Chondrocyte (in vitro differentiated cells): ENCODE results near the gene KIF26B. TPM values are rescaled to one million over a fixed set of nuclear protein-coding genes. Genes with fewer than 3 reads are reported as not detected.

Experiments
- DNase-seq: peaks from one replicate; pipeline ENCODE4 v3.0.0; 2021; ENCODE audit warnings: mixed read lengths, low spot score
- H3K27ac Mint-ChIP-seq: one replicate; pipeline ENCODE4 v1.8.0; 2021; ENCODE audit warnings: mild to moderate bottlenecking, moderate library complexity, mixed read lengths; ENCODE audit not compliant: unreplicated experiment
- H3K27me3 Mint-ChIP-seq: 2 replicates; pipeline ENCODE4 v1.8.0; 2021; ENCODE audit warnings: low read depth, mixed read lengths
- H3K36me3 Mint-ChIP-seq: 2 replicates; pipeline ENCODE4 v1.8.0; 2021; ENCODE audit warnings: low read depth, mixed read lengths
- H3K4me1 Mint-ChIP-seq: 2 replicates; pipeline ENCODE4 v1.8.0; 2021; ENCODE audit warnings: low read depth, mild to moderate bottlenecking, mixed read lengths
- H3K4me3 Mint-ChIP-seq: one replicate; pipeline ENCODE4 v1.8.0; 2021; ENCODE audit warnings: mild to moderate bottlenecking, moderate library complexity, mixed read lengths; ENCODE audit not compliant: unreplicated experiment
- H3K9me3 Mint-ChIP-seq: 2 replicates; pipeline ENCODE4 v1.8.0; 2021; ENCODE audit warnings: low read depth, mixed read lengths
- CTCF ChIP-seq: fragments of 200-600 bp; sonication (generic); IDR thresholded peaks from 2 replicates; pipeline ENCODE4 v1.5.0; 2021; ENCODE audit warnings: antibody characterized with exemption, mild to moderate bottlenecking, moderate library complexity
- total RNA-seq: library from RNA; stranded (reverse); gene quantifications from 3 replicates; pipeline ENCODE4 v1.2.1, GENCODE V29; 2021

Gene KIF26B
- total RNA-seq, 1 donor from 2014 or later, result 47.0 TPM

GRCh38 chr1:245279346-245279745 is 124.6 kb downstream of the KIF26B start:
- peaks cover 7% of the 10 kb centered on the region for H3K36me3 Mint-ChIP-seq
- H3K27ac Mint-ChIP-seq, result no peak overlapping the region
- no peak overlapping the region for H3K4me3 Mint-ChIP-seq
- no peak for DNase-seq
- H3K9me3 Mint-ChIP-seq, result peaks cover 7% of the 10 kb centered on the region
- H3K27me3 Mint-ChIP-seq, result no peaks in the 10 kb centered on the region
- no peak for TF ChIP-seq CTCF
- H3K4me1 Mint-ChIP-seq, result peaks cover 5% of the 10 kb centered on the region

DNA sequence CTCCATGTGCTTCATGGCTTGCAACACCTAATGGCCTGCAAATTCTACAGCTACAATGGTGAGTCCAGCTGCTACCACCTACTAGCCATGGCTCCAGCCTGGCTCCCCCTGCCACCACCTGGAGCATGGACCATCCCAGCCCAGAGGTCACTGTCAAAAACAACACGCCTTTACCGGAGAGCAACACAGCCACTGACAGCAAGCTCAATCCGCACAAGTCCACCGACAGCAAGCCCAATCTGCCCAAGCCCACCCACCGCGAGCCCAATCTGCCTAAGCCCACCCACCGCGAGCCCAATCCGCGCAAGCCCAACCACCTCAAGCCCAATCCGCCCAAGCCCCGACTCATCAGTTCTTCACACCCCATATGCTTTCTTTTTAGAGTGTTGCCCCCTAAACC is 128.2 kb downstream of the KIF26B start:
- H3K36me3 Mint-ChIP-seq, result peaks cover 5% of the 10 kb centered on the region
- H3K4me3 Mint-ChIP-seq, result no peak overlapping the region
- peaks cover 7% of the 10 kb centered on the region for H3K9me3 Mint-ChIP-seq
- H3K27me3 Mint-ChIP-seq, result no peaks in the 10 kb centered on the region
- no peaks in the 10 kb centered on the region for H3K4me1 Mint-ChIP-seq
- no peak overlapping the region for H3K27ac Mint-ChIP-seq
- TF ChIP-seq CTCF, result no peak
- no peak for DNase-seq

DNA sequence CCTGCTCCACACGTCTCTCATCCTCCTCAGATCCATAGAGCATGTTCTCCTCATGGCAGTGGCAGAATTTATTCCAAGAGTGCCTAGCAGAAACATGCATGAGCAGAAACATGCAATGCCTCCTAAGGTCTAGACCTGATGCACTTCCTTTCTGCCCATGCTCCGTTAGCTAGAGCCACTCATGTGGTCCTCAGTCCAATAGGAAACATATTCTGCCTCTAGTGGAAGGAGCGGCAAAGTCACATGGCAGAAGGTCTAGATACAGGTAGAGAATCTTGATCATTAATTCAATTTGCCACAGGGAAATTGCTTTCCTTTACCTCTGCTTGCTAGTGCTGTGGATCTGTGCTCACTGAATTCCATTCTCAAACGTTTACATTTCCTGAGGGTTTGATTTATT is 130.4 kb downstream of the KIF26B start:
- no peaks in the 10 kb centered on the region for H3K27me3 Mint-ChIP-seq
- peaks cover 8% of the 10 kb centered on the region for H3K36me3 Mint-ChIP-seq

DNA sequence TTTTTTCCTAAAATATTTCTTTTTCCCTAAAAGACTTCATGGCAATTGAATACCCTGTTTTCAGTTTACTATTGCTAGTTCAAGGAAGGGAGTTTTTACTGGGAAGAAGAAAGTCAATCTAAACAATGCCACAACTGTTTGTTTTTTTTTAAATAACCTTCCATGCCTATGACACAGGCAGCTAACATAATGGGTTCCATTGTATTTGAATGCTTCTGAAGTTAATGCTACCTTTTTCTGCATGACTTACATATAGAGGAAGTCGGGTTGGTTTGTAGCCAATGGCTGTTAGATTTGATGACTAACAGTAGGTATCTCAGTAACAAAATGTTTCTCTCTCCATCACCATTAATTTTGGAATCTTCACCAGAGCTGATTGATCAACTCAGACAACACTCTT is 134.0 kb downstream of the KIF26B start:
- peaks cover 4% of the 10 kb centered on the region for H3K36me3 Mint-ChIP-seq
- H3K4me3 Mint-ChIP-seq, result no peak overlapping the region
- no peaks in the 10 kb centered on the region for H3K9me3 Mint-ChIP-seq
- H3K4me1 Mint-ChIP-seq, result peaks cover 14% of the 10 kb centered on the region
- no peaks in the 10 kb centered on the region for H3K27me3 Mint-ChIP-seq
- H3K27ac Mint-ChIP-seq, result no peak overlapping the region
- no peak for TF ChIP-seq CTCF
- no peak for DNase-seq

More for the DNA sequence above, 130.4 kb downstream of the KIF26B start:
- TF ChIP-seq CTCF, result no peak
- H3K4me1 Mint-ChIP-seq, result no peaks in the 10 kb centered on the region
- H3K27ac Mint-ChIP-seq, result no peak overlapping the region
- H3K9me3 Mint-ChIP-seq, result peaks cover 7% of the 10 kb centered on the region
- H3K4me3 Mint-ChIP-seq, result no peak overlapping the region
- no peak for DNase-seq

DNA sequence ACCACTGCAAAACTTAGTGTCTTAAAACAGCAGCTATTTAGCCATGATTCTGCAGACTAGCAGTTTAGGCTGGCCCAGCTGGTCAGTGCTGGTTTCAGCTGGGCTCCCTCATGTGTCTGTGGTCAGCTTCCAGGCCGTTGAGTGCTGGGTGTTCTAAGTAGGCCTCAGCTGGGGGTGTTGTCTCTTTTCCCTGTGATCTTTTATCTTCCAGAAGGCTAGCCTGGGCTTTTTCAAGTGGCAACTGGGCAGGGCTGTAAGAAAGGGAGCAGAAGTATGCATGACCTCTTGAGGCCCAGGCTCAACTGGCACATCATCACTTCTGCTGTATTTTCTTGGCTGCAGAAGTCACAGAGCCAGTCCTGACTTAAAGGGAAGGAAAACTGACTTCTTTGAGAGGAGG is 136.1 kb downstream of the KIF26B start:
- Mint-ChIP-seq H3K9me3 (no peaks in the 10 kb centered on the region), H3K27me3 (no peaks in the 10 kb centered on the region), H3K36me3 (peaks cover 7% of the 10 kb centered on the region), H3K27ac (no peak overlapping the region), H3K4me3 (no peak overlapping the region), H3K4me1 (peaks cover 14% of the 10 kb centered on the region)
- TF ChIP-seq CTCF, result no peak
- no peak for DNase-seq
